ENCODE measurements around the gene NT5C2.

NT5C2 gene

DNA sequence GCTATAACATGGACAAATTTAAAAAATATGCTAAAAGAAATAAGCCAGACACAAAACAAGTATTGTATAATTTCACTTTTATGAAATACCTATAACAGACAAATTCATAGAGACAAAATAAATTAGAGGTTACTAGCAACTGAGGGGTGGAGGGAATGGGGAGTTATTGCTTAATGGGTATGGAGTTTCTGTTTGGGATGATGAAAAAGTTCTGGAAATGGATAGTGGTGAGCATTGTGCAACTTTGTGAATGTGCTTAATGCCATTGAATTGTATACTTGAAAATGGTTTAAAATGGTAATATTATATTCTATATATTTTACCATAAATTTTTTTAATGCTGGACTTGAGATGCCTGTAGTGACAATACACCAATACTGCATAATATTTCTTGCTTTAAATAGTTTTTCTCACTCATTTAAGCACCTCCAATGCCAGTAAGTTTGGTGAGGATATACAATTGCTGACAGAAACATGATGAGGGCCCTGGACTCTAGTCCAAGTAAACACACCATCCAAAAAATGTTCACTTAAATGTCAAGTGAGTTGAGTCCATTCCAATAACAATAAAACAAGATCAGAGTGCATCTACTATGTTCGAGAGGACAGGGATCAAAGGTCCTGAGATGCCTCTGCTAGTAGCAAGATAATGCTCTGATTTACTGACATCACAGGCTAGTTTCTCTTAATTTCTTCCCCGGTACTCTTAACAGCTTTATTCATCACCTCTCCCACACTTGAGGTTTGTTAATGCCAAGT is 71.9 kb downstream of the NT5C2 start:
- DNase-seq = no peak

DNA sequence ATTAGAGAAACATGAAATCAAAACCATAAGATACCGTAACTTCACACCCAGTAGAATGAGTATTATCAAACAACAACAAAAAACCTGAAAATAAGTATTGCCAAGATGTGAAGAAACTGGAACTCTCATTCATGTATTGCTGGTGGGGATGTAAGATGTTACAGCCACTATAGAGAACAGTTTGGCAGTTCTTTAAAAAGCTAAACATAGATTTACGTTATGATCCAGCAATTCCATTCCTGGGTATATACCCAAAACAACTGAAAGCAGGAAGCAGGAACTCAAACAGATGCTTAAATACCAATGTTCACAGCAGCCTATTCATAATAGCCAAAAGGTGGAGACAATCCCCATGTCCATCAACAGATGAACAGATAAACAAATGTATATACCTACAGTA is 72.5 kb downstream of the NT5C2 start:
- no peak for DNase-seq

DNA sequence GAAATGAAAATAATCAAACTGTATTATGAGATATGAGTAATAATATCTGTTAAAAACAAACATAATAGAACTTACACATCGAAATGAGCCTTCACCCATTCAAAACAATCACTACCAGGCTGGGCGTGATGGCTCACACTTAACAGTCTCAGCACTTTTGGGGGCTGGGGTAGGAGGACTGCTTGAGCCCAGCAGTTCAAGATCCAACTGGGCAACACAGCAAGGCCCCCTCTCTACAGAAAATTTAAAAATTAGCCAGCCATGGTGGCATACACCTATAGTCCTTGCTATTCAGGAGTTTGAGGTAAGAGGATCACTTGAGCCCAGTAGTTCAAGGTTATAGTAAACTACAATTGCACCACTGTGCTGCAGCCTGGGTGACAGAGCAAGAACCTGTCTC is 75.8 kb downstream of the NT5C2 start:
- no peak for DNase-seq

DNA sequence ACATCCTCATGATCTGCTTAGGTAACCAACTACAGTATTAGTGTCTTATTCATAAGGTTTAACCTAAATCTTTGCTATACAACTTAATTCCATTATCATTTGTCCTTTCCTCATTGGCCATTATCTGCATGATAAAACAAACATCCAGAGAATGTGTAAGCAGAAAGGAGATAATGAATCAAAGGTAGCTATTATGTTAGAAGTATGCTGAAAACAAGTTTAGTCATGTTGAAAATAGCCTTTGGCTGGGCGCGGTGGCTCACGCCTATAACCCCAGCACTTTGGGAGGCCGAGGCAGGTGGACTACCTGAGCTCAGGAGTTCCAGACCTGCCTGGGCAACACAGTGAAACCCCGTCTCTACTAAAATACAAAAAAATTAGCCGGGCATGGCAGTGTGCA is 78.2 kb downstream of the NT5C2 start:
- DNase-seq = no peak

DNA sequence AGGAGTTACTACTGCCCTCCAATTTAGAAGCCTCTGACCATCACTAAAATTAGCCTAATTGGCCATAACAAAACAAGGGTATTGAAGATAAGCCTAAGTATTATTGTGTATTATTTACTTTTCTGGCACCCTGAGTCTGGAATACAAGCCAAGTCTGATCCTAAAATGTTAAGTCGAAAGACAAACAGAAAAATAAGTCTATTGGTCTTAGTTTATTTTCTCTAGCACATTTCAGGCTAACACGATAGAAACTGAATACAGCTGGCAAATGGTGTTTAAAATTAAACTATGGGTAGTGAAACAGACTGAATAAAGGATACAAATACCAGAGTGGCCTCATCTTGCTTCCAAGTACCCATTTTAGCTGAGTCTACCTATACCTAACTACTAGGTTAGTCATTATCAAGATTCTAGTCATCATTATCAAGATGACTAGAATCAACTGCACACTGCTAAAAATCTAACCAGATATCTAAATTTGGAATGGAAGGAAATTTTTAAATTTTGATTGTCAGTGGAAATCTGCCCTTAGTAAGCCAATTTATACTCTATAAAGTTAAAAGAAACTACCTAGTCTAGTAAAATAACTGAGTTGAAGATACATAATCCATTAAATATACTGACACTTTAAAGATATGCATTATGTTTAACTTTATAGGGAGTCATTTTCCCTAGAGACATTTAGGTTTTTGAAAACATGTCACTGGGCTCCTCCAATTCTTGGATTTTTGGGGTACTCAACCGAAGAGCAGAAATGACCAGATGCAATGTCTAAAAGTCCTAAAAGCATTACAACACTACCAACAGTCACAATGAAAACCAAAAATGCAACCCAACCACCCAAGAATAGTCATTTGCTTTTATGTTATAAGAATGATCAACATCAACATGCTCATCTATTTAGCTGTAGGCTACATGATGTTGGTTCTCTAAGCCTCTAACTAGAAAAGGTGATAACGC is 80.9 kb downstream of the NT5C2 start:
- no peak for DNase-seq

DNA sequence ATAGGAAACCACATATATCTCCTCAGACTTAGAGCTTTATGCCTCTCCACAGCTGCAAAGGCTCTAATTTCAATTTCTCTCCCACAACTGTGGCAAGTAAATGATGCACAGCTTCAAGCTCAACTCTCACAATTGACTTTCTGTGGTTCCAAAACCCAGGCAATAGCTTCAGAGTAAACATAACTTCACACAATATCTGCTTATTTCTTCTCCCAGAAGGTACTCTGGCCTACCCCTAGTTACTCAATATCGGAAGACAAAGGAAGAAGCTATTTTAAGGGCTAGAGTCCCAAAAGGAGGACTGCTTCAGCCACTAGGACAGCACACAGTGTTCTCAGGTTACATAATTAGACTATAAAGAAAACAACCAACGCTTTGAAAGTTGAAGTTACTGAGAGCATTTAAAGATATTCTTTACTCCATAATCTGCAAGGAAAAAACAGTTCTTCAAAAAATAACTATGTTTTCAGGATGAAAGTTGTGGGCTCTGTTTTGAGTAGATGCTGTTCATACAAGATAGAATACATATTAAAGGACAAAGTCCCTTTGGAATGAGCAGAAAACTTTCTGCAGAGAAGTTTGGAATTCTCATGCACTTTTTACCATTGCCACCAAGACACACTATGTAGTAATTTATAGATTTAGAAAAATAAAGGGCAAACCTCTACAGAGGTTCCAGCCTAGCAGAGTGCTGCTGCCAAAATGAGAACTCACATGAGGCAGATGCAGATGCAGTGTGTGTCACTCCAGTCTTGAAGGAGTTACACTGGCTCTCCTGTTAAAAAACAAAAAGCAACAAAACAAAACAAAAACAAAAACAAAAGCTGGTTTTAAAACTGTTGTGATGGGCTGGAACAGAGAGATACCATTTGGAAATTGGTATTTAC is 81.8 kb downstream of the NT5C2 start:
- DNase-seq = no peak

DNA sequence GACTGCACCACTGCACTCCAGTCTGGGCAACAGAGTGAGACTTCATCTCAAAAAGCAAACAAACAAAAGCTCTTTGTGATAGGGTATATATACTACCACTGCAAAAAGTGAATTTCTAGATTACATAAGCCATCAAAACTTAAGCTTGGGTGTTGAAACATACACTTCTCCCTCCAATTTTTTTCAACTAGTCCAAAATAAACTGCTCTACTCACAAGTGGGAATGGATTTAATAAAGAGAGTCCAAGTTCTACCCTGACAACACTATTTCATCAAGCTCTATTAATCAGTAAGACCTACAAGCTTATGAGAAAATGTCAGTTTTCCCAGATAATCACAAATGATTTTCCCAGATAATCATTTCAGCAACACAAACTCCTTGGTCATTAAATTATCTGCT is 82.7 kb downstream of the NT5C2 start:
- no peak for DNase-seq

DNA sequence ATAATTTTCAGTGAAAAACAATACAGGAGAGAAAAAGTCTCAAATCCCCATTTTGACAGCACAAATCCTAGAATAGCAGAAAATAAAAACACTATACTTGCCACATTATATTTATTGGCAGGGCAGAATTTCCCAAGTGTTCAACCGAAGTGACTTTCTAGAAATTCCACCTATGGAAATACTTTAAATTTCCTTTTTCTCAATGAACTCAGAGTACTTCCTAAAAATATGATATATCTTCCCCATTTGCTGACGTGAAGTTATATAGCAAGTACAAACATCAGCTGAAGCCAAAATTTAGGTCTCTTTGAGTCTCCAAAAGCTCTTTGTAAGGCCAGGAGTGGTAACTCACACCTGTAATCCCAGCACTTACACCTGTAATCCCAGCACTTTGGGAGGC is 83.3 kb downstream of the NT5C2 start:
- no peak for DNase-seq

DNA sequence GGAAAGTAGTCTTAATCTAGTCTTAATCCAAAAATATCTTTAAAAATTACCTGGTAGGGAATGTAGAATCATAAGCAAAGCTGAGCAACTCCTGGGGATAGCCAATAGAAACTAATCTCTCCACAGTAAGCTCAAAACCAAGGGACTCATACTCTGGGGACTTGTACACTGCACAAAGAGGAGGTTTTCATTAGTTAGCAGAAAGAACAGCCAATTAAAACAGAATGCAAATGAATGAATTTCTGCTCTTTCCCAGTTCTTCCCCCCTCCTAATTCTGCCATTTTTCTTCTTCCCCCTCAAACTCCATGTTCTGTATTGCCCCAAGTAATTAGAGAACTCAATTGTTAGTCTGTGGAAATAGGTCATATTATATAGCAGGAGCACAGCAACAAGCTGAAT is 86.5 kb downstream of the NT5C2 start:
- DNase-seq = no peak

DNA sequence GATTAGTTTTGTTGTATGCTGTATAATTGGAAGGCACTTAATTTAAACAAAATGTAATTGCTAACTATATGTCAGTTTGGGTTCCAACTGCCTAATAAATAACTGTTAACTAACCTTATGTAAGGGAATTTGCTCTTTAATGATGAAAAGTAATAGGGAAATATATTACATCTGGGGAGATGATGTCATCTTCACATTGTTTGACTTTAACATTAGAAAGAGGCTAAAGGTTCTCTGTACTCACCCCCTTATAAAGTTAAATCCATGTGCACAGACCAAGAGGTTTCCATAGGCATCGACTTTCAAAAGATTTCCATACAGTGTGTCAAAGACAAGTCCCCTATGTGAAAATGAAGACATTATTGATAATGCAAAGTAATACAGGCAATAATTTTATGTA is 87.6 kb downstream of the NT5C2 start:
- no peak for DNase-seq

DNA sequence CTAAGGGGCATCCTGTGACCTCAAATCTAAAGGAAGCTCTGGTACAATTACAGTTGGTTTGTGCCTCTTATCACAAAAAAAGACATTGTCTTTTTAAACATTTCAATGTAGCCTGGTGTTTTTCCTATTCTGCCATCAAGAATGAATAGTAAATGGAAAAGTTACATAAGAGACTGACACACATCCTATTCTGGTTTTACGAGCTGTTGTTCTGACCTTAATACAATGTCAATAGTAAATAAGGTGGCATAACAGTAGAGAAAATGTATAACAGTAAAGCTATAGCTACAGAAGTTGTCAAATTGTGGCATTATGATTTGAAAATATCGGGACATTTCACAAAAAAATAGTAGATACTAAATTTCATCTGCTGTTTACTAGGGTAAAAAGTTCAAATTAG is 88.4 kb downstream of the NT5C2 start:
- DNase-seq = no peak

DNA sequence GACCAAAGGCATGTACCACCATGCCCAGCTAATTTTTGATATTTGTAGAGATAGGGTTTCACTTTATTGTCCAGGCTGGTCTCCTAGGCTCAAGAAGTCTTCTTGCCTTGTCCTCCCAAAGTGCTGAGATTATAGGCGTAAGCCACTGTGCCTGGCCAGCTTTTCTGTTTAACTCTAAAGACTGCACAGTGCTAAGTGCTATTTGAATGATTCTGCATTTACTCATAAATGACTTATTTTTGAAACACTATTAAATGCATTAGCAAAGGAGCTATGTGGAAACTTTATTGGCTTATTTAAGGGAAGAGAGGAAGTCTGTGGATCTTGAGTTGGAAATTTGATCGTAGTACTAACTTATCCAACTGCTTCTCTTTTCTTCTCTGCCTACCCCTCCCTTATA is 89.1 kb downstream of the NT5C2 start:
- no peak for DNase-seq

DNA sequence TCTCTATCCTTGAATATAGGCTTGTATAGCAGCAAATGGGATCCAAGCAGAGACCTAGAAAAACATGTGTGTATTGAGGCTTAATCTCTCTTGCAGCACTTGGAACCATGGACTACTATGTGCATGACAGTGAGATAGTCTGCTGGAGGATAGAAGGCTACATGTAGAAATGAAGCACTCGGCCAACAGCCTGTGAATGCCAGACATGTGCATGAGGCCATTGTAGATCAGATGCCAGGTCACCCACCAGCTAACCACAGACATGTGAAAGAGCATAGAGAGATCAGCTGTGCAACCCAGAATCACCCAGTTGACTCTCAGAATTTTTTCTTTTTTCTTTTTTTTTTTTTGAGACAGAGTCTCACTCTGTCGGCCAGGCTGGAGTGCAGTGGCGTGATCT is 90.9 kb downstream of the NT5C2 start:
- DNase-seq = no peak

DNA sequence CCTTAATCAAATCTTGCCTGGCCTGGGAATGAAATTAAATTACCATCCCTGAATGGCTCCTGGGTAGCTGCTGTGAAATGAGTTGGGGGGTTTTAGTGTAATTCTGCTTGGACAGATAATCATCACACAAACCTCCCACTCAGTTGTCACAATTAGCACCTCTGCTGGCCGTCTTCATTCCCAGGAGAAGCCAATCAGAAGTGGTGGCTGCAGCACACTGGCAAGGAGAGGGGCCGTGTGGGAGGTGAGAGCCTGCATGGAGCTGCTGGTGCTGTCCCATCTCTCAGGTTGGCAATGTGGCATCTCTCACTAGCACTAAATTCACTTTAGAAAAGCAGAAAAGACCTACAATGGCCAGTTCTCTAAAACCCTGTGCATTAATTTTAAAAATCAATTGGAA is 92.5 kb downstream of the NT5C2 start:
- no peak for DNase-seq

DNA sequence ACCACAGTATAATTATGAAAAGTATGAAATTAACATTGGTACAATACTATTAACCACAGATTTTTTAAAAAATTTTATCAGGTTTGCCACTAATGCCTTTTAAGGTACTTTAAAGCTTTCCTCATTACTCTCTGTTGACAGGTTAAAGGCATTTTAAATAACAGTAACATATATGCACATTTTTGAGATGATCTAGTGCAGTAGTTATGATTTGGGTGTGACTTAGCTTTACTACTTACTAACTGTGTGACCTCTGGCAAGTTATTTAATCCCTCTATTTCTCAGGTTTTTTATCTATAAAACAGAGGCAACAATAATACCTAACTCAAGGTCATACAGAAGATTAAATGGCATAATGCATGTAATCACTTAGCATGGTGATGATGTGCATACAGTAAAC is 94.8 kb downstream of the NT5C2 start:
- DNase-seq = no peak

DNA sequence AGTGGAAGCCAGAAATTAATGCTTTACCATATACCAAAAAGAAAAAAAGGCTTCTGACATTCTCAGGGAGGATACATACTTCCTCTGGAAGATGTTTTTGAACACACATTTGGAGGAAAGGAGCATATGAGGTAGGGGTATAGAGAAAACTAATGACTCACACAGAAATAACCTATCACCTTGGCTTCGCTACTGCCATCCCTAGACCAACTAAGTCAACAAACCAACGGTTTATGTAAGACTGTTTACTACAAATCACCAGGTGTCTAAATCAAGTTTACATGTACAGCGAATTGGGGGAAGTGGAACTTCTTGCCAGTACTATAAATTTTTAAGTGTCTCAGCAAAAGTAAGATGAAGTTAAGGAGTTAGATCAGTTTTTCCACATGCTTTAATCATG is 96.9 kb downstream of the NT5C2 start:
- DNase-seq = no peak

DNA sequence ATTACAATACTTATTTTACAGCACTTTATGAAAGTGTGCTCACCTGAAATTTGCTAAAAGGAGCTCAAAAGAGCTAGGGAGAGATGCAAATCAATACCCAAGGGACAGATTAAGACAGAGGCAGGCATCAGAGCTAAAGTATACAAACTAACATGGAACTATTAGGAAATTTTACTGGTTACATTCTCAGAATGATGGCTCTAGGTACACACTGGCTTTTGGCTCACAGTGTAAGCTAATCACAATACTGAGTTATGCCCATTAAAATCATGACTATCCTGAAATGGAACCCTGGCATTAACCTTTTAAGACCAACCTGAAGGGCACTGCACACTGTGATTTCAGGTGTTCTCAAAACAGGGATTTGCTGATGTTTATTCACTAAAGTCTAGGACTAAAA is 98.1 kb downstream of the NT5C2 start:
- DNase-seq = no peak

DNA sequence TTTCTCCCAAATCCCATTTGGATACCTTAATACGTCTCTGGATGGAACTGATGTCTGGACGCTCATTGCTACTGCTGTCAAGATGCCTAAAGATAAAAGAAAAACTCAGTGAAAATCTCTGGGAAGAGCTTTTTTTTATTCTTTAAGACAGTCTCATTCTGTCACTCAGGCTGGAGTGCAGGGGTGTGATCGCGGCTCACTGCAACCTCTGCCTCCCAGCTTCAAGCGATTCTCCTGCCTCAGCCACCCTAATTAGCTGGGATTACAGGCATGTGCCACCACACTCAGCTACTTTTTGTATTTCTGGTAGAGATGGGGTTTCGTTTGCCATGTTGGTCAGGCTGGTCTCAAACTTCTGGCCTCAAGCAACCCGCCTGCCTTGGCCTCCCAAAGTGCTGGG is 102.2 kb downstream of the NT5C2 start:
- no peak for DNase-seq

DNA sequence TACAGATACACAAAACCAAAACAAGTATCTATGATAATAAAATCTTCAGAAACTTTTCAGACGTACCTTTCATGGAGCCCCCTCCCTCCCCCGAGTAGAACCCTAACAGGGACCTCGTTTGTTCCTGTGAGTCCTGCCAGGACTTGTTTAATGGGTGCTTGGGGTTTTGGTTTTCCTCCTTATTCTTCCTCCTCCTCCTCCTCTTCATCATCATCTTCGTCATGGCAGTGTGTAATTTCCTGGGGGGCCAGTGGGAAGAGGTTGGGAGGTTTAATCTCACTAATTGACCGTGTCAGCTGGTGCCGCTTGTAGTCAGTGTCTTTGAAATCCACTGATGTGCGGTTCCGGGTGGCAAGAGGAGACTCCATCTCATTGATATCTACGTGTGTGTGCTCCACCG is 103.6 kb downstream of the NT5C2 start:
- DNase-seq = no peak

DNA sequence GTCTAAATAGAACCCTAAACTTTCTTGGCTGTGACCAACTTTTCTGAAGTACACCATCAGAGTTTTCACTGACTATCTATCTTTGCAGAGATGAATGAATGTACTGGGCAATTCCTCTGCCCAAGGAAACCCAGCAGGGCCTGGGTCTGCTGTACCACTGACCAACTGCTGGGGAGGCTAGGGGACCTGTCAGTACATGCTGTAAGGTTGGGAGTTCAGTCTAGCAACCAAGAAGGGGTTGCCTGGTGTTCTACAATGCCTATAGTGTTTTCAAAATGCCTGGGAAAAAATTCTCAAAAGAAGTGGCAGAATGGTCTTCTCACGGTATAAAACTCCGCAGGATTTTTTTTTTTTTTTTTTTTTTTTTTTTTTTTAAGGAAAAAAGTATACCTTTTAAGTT is 106.3 kb downstream of the NT5C2 start:
- DNase-seq = no peak

DNA sequence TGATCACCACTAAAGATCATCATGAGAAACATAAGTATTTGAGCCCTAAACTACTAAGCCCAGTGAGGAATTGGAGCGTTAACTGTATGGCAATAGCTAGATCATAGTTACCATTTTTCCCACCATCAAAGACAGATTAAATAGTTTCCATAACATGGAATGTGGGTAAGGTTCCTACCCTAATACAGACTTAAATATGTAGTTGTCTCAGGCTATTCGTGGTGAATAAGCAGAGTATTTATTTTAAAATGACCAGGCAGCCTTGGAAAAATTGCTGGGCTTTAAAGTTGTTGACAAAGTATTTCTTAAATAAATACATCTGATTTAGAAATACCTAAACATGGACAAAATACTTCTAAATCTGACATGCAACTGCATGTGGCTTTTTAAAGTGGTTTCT is 106.8 kb downstream of the NT5C2 start:
- DNase-seq = no peak

DNA sequence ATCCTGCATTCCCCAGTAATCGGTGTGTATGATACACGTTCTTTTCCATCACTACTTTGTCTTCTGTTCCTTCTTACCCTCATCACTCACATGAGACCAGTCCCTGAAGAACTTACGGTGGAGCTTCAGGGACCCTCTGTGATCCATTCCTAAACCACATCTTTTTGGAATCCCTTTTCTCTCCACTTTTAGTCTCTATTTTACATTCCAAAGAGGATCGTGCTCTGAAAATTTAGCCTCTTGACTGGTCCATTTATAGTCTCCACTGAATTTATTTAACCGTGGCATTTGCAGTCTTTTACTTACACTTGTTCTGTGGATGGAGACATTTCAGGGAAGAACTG is 109.1 kb downstream of the NT5C2 start:
- DNase-seq = no peak

DNA sequence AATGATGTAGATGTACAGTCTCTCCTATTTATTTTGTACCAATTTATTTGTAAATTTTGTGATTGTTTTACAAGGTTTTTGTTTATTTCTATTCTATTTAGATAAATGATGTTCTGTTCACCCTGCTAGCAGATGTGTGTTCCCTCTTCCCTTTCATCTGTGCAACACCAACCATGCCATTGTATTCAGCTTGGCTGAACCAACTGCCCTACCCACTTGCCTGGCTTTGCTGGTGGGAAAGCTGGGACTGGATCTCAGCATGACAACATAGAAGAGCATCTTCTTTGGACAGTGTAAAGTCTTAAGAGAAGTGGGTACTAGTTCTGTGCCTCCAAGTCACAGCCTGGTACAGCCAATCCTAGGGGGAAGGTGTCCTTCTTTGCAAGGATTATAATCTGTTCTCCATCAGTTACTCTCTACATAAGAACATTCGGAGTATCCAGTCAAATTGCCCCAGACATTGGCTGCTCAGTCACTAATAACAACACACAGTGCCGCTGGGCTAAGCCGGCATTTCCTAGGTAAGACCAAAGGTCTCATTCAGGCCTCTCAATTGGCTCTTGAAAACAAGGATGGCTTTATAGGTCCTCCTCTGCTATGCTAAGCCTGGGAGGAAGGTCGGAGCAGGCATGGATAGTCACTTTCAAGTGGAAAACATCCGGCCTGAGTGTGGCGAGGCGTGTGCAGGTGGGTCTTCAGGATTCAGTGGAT is 109.7 kb downstream of the NT5C2 start:
- no peak for DNase-seq

Data from hematopoietic multipotent progenitor cell treated with erythropoietin and hydrocortisone succinate and interleukin-3 and kit ligand, for 6 days (in vitro differentiated cells).